SH-SY5Y (cell line): Measurements from ENCODE around the gene PAPOLG.

Experiments
- GATA2 ChIP-seq: IDR thresholded peaks from 2 replicates; pipeline ENCODE4 v1.6.1; 2011; ENCODE audit warnings: mild to moderate bottlenecking, low read depth, low read length
- GATA3 ChIP-seq: IDR thresholded peaks from 2 replicates; pipeline ENCODE4 v1.6.1; 2011; ENCODE audit warnings: low read depth, mild to moderate bottlenecking, low read length, moderate library complexity

DNA sequence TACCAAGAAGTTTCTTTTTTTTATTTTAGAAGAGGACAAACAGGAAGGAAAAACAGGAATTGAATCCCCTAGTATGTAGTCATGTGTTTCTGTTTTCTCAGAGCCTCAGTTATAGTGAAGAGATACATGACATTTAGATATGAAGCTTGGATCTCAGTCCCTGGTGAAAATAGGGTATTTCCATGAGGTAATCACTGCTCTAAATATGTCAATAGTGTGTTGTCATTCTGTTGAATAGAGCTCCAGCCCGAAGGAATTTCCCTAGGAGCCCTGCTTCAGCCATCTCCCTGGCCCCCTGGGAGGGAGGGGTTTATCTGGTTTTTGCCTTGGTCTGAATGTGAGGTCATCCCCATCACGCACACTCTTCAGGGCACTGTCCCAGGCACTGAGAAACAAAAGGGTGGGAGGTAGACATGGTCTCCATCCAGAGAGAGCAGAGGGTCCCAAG is 78.2 kb downstream of the PAPOLG start:
- TF ChIP-seq GATA3, result no peak
- TF ChIP-seq GATA2, result no peak
